DND-41 (cell line): ENCODE results near the gene IGSF23.
"Not testable (repeated sequence)": the region's sequence is repeated elsewhere in the genome, so short reads cannot be mapped to it uniquely, and the experiment has no call there.

Experiments used
- ATAC-seq: fragments of 200-7000 bp; cut with Tn5 transposase; 3 replicates; pipeline ENCODE4 v1.9.1; 2021; ENCODE audit warnings: low read depth; ENCODE audit not compliant: insufficient read depth
- DNase-seq: peaks from one replicate; pipeline ENCODE4 v3.0.0-alpha.2; 2020
- H2AFZ ChIP-seq: 2 replicates; pipeline ENCODE4 v1.6.0; 2012; ENCODE audit warnings: low read depth, low read length
- H3K27ac ChIP-seq: 2 replicates; pipeline ENCODE4 v1.5.1; 2012; ENCODE audit warnings: low read length, inconsistent platforms
- H3K27me3 ChIP-seq: fragments of 200-600 bp; sonication (generic); 2 replicates; pipeline ENCODE4 v1.6.0; 2012; ENCODE audit warnings: low read length, mild to moderate bottlenecking, inconsistent platforms; ENCODE audit not compliant: insufficient read depth, poor library complexity
- H3K36me3 ChIP-seq: 2 replicates; pipeline ENCODE4 v1.5.1; 2012; ENCODE audit warnings: low read length, inconsistent platforms; ENCODE audit not compliant: insufficient read depth
- H3K4me1 ChIP-seq: 2 replicates; pipeline ENCODE4 v1.5.1; 2012; ENCODE audit warnings: mild to moderate bottlenecking, low read length; ENCODE audit not compliant: insufficient read depth
- H3K4me2 ChIP-seq: 2 replicates; pipeline ENCODE4 v1.6.0; 2012; ENCODE audit warnings: mild to moderate bottlenecking, moderate library complexity, low read length, inconsistent platforms; ENCODE audit not compliant: insufficient read depth
- H3K4me3 ChIP-seq, 2 experiments: fragments of 200-600 bp in 1 of 2; shearing (Covaris generic) in 1 of 2; 2 replicates each; pipeline ENCODE4 v1.5.1; 2012 to 2016; ENCODE audit warnings: inconsistent platforms in 2 of 2, low read length in 2 of 2, mild to moderate bottlenecking in 2 of 2, low read depth in 1 of 2, moderate library complexity in 1 of 2
- H3K79me2 ChIP-seq: 2 replicates; pipeline ENCODE4 v1.6.0; 2012; ENCODE audit warnings: low read length, inconsistent platforms; ENCODE audit not compliant: insufficient read depth
- H3K9ac ChIP-seq: 2 replicates; pipeline ENCODE4 v1.6.0; 2012; ENCODE audit warnings: low read depth, mild to moderate bottlenecking, inconsistent platforms, low read length, moderate library complexity
- H3K9me3 ChIP-seq: 2 replicates; pipeline ENCODE4 v1.5.1; 2012; ENCODE audit warnings: low read length, moderate library complexity, mild to moderate bottlenecking, inconsistent platforms; ENCODE audit not compliant: insufficient read depth, severe bottlenecking
- H4K20me1 ChIP-seq: 2 replicates; pipeline ENCODE4 v1.6.0; 2012; ENCODE audit warnings: low read length; ENCODE audit not compliant: insufficient read depth
- CTCF ChIP-seq: IDR thresholded peaks from 2 replicates; pipeline ENCODE4 v1.5.1; 2012; ENCODE audit warnings: borderline replicate concordance, low read length, moderate library complexity, mild to moderate bottlenecking; ENCODE audit not compliant: poor library complexity, severe bottlenecking; ENCODE audit errors: extremely low read depth
- EZH2 ChIP-seq: IDR thresholded peaks from 3 replicates; pipeline ENCODE4 v1.6.1; 2012; ENCODE audit warnings: borderline replicate concordance, low read depth, mild to moderate bottlenecking, moderate library complexity, low read length, inconsistent platforms; ENCODE audit not compliant: severe bottlenecking

IGSF23 gene

GRCh38 chr19:44682807-44683206 is 69.4 kb downstream of the IGSF23 start:
- no peaks in the 10 kb centered on the region for H3K27me3 ChIP-seq
- DNase-seq, result no peak
- no peaks in the 10 kb centered on the region for H3K36me3 ChIP-seq
- no peak overlapping the region for H3K4me3 ChIP-seq
- H3K27ac ChIP-seq, result no peak overlapping the region
- H2AFZ ChIP-seq, result no peak overlapping the region
- no peaks in the 10 kb centered on the region for H3K79me2 ChIP-seq
- H3K4me1 ChIP-seq, result no peaks in the 10 kb centered on the region
- H3K9ac ChIP-seq, result no peak overlapping the region
- H3K4me2 ChIP-seq, result no peak overlapping the region
- no peak for ATAC-seq
- H3K9me3 ChIP-seq, result no peaks in the 10 kb centered on the region
- no peaks in the 10 kb centered on the region for H4K20me1 ChIP-seq
- TF ChIP-seq EZH2, result no peak

GRCh38 chr19:44683434-44684210 is 70.3 kb downstream of the IGSF23 start:
- no peaks in the 10 kb centered on the region for H3K79me2 ChIP-seq
- no peaks in the 10 kb centered on the region for H3K27me3 ChIP-seq
- H3K4me2 ChIP-seq, result no peak overlapping the region
- no peaks in the 10 kb centered on the region for H4K20me1 ChIP-seq
- no peak for DNase-seq
- H2AFZ ChIP-seq, result no peak overlapping the region
- no peaks in the 10 kb centered on the region for H3K4me1 ChIP-seq
- H3K9me3 ChIP-seq, result no peaks in the 10 kb centered on the region
- no peak for TF ChIP-seq CTCF
- no peak for TF ChIP-seq EZH2
- H3K4me3 ChIP-seq, result no peak overlapping the region
- H3K27ac ChIP-seq, result no peak overlapping the region
- no peaks in the 10 kb centered on the region for H3K36me3 ChIP-seq
- no peak overlapping the region for H3K9ac ChIP-seq
- no peak for ATAC-seq

GRCh38 chr19:44684396-44684795 is 71.0 kb downstream of the IGSF23 start:
- H3K79me2 ChIP-seq, H3K4me2 ChIP-seq, H3K27ac ChIP-seq, H3K27me3 ChIP-seq, H3K4me1 ChIP-seq, H2AFZ ChIP-seq, H4K20me1 ChIP-seq, H3K9me3 ChIP-seq, DNase-seq, H3K4me3 ChIP-seq, H3K36me3 ChIP-seq, H3K9ac ChIP-seq, ATAC-seq: not testable (repeated sequence)

- H3K4me2 ChIP-seq, result no peak overlapping the region
- no peaks in the 10 kb centered on the region for H3K27me3 ChIP-seq
- H3K4me3 ChIP-seq, result no peak overlapping the region
- no peaks in the 10 kb centered on the region for H3K9me3 ChIP-seq
- H3K9ac ChIP-seq, result no peak overlapping the region
- DNase-seq (peak; percentile 12), ATAC-seq (no peak)
- no peaks in the 10 kb centered on the region for H4K20me1 ChIP-seq
- H3K36me3 ChIP-seq, result no peaks in the 10 kb centered on the region
- no peaks in the 10 kb centered on the region for H3K79me2 ChIP-seq
- no peaks in the 10 kb centered on the region for H3K4me1 ChIP-seq
- no peak overlapping the region for H3K27ac ChIP-seq
- no peak for TF ChIP-seq CTCF
- H2AFZ ChIP-seq, result no peak overlapping the region
Observed at GRCh38 chr19:44684892-44685863, 71.8 kb downstream of the IGSF23 start.
